Measurements from ENCODE around the gene CRADD.

Gene CRADD

GRCh38 chr12:93844164-93844784 is 167.1 kb downstream of the CRADD start:
- H3K4me1 ChIP-seq (ENCODE audit: insufficient read depth, low read length): peaks cover 7% of the 10 kb centered on the region
- H2AFZ ChIP-seq (ENCODE audit: low read depth, low read length): no peak overlapping the region
- H3K27me3 ChIP-seq (ENCODE audit: insufficient read depth, low read length, poor library complexity): no peaks in the 10 kb centered on the region
- H3K9me3 ChIP-seq (ENCODE audit: insufficient read depth, low read length, severe bottlenecking): no peaks in the 10 kb centered on the region
- H3K79me2 ChIP-seq (ENCODE audit: insufficient read depth, low read length): no peaks in the 10 kb centered on the region
- no peak overlapping the region for H3K27ac ChIP-seq (ENCODE audit: low read length)
- H3K9ac ChIP-seq (ENCODE audit: low read depth, low read length): no peak overlapping the region
- TF ChIP-seq EZH2 (IDR thresholded peaks at IDR 0.05; ENCODE audit: borderline replicate concordance, low read depth, low read length, severe bottlenecking): no peak
- TF ChIP-seq, protein P1, sequence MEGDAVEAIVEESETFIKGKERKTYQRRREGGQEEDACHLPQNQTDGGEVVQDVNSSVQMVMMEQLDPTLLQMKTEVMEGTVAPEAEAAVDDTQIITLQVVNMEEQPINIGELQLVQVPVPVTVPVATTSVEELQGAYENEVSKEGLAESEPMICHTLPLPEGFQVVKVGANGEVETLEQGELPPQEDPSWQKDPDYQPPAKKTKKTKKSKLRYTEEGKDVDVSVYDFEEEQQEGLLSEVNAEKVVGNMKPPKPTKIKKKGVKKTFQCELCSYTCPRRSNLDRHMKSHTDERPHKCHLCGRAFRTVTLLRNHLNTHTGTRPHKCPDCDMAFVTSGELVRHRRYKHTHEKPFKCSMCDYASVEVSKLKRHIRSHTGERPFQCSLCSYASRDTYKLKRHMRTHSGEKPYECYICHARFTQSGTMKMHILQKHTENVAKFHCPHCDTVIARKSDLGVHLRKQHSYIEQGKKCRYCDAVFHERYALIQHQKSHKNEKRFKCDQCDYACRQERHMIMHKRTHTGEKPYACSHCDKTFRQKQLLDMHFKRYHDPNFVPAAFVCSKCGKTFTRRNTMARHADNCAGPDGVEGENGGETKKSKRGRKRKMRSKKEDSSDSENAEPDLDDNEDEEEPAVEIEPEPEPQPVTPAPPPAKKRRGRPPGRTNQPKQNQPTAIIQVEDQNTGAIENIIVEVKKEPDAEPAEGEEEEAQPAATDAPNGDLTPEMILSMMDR (IDR thresholded peaks at IDR 0.05; ENCODE audit: borderline replicate concordance, extremely low read depth, low read length, poor library complexity, severe bottlenecking): no peak
- no peak for DNase-seq
- H3K36me3 ChIP-seq (ENCODE audit: insufficient read depth, low read length): no peaks in the 10 kb centered on the region
- no peak overlapping the region for H3K4me2 ChIP-seq (ENCODE audit: insufficient read depth, low read length)
- no peak overlapping the region for H3K4me3 ChIP-seq (ENCODE audit: low read depth in 1 of 2, low read length in 2 of 2)
- ATAC-seq (ENCODE audit: insufficient read depth, low read depth): no peak
- no peaks in the 10 kb centered on the region for H4K20me1 ChIP-seq (ENCODE audit: insufficient read depth, low read length)

GRCh38 chr12:93846936-93847516 is 169.9 kb downstream of the CRADD start:
- TF ChIP-seq EZH2 (IDR thresholded peaks at IDR 0.05; ENCODE audit: borderline replicate concordance, low read depth, low read length, severe bottlenecking): no peak
- TF ChIP-seq, protein P1 (IDR thresholded peaks at IDR 0.05; ENCODE audit: borderline replicate concordance, extremely low read depth, low read length, poor library complexity, severe bottlenecking): no peak
- Histone ChIP-seq H3K4me1 (ENCODE audit: insufficient read depth, low read length) (peaks cover 31% of the 10 kb centered on the region), H4K20me1 (ENCODE audit: insufficient read depth, low read length) (no peaks in the 10 kb centered on the region), H3K36me3 (ENCODE audit: insufficient read depth, low read length) (0 out of 2 replicates have a peak, but pooled peaks cover 4% of the 10 kb centered on the region), H3K27me3 (ENCODE audit: insufficient read depth, low read length, poor library complexity) (no peaks in the 10 kb centered on the region), H3K4me2 (ENCODE audit: insufficient read depth, low read length) (no peak overlapping the region), H3K27ac (ENCODE audit: low read length) (no peak overlapping the region), H3K9ac (ENCODE audit: low read depth, low read length) (no peak overlapping the region), H2AFZ (ENCODE audit: low read depth, low read length) (no peak overlapping the region), H3K79me2 (ENCODE audit: insufficient read depth, low read length) (no peaks in the 10 kb centered on the region), H3K4me3 (ENCODE audit: low read depth in 1 of 2, low read length in 2 of 2) (no peak overlapping the region), H3K9me3 (ENCODE audit: insufficient read depth, low read length, severe bottlenecking) (no peaks in the 10 kb centered on the region)
- ATAC-seq (ENCODE audit: insufficient read depth, low read depth) (no peak), DNase-seq (no peak)

- DNase-seq: no peak
- Histone ChIP-seq H3K27ac (ENCODE audit: low read length) (peak overlapping the region; percentile 11; the same call in 1 of the 2 replicates), H3K4me3 (ENCODE audit: low read depth in 1 of 2, low read length in 2 of 2) (no peak overlapping the region)
Measured at GRCh38 chr12:93847517-93848474, 170.6 kb downstream of the CRADD start.

More at GRCh38 chr12:93847517-93848474, 170.6 kb downstream of the CRADD start:
- no peak for TF ChIP-seq EZH2 (IDR thresholded peaks at IDR 0.05; ENCODE audit: borderline replicate concordance, low read depth, low read length, severe bottlenecking)
- TF ChIP-seq, protein P1 (IDR thresholded peaks at IDR 0.05; ENCODE audit: borderline replicate concordance, extremely low read depth, low read length, poor library complexity, severe bottlenecking): no peak
- Histone ChIP-seq H2AFZ (ENCODE audit: low read depth, low read length) (no peak overlapping the region), H3K9me3 (ENCODE audit: insufficient read depth, low read length, severe bottlenecking) (no peaks in the 10 kb centered on the region), H3K9ac (ENCODE audit: low read depth, low read length) (no peak overlapping the region), H3K4me1 (ENCODE audit: insufficient read depth, low read length) (peaks cover 38% of the 10 kb centered on the region), H3K27me3 (ENCODE audit: insufficient read depth, low read length, poor library complexity) (no peaks in the 10 kb centered on the region), H4K20me1 (ENCODE audit: insufficient read depth, low read length) (no peaks in the 10 kb centered on the region), H3K36me3 (ENCODE audit: insufficient read depth, low read length) (0 out of 2 replicates have a peak, but pooled peaks cover 4% of the 10 kb centered on the region), H3K79me2 (ENCODE audit: insufficient read depth, low read length) (no peaks in the 10 kb centered on the region), H3K4me2 (ENCODE audit: insufficient read depth, low read length) (no peak overlapping the region)
- ATAC-seq (ENCODE audit: insufficient read depth, low read depth): no peak

All from DND-41 (cell line).